Pancreas (tissue), 10 donors: ENCODE results near the gene CXXC1. TPM values are rescaled to one million over a fixed set of nuclear protein-coding genes. Genes with fewer than 3 reads are reported as not detected.
"Not testable (repeated sequence)": the region's sequence is repeated elsewhere in the genome, so short reads cannot be mapped to it uniquely, and the experiment has no call there.

Experiments
- ATAC-seq, 4 donors: fragments of 200-7000 bp; cut with Tn5 transposase; one replicate each; pipeline versions ENCODE4 v1.8.0 to v1.9.1; 2020; ENCODE audit warnings: mild to moderate bottlenecking in 4 of 4, moderate library complexity in 4 of 4
- DNase-seq, 6 donors: peaks; one replicate each; pipeline ENCODE4 v3.0.0-alpha.2; 2020
- FAIRE-seq: peaks from 2 replicates; lab custom pipeline; 2012; peaks lifted over from hg19 to GRCh38; lab: Jason Lieb, UNC
- H3K27ac ChIP-seq, 4 donors: fragments of 200-600 bp; sonication (generic); 1 replicate in 3 of 4; 2 replicates in 1 of 4; pipeline versions ENCODE4 v1.5.0 to v1.8.0; 2020
- H3K27me3 ChIP-seq, 4 donors: fragments of 200-600 bp; one replicate each; pipeline ENCODE4 v1.8.0; 2021
- H3K36me3 ChIP-seq, 3 donors: fragments of 200-600 bp; sonication (generic) in 1 of 3; one replicate each; pipeline versions ENCODE4 v1.5.0 to v1.8.0; 2020 to 2021
- H3K4me1 ChIP-seq, 3 donors: fragments of 200-600 bp; one replicate each; pipeline ENCODE4 v1.8.0; 2021
- H3K4me3 ChIP-seq, 4 donors: fragments of 200-600 bp; sonication (generic) in 2 of 4; one replicate each; pipeline versions ENCODE4 v1.5.0 to v1.8.0; 2020 to 2021
- H3K9me3 ChIP-seq, 4 donors: fragments of 200-600 bp; one replicate each; pipeline ENCODE4 v1.8.0; 2021
- CTCF ChIP-seq, 4 donors: fragments of 200-600 bp; sonication (generic) in 3 of 4; IDR thresholded peaks; one replicate each; pipeline versions ENCODE4 v1.5.0 to v1.8.0; 2021; ENCODE audit warnings: antibody characterized with exemption in 4 of 4
- WGBS, 2 donors: extraction: QIAGEN DNeasy Blood & Tissue Kit; methylation state at CpG; one replicate each; pipeline ENCODE4 v1.1.7; 2013; 5-methylcytosine and 5-hydroxymethylcytosine counted together
- intact Hi-C, 3 donors: fragments of 100-400 bp; cut with DNase I; formaldehyde crosslinking; loops; one replicate each; pipeline versions ENCODE4 v1.11.1 to v1.14.2; 2022
- polyA plus RNA-seq, 2 donors: library from polyadenylated mRNA; stranded (reverse); fragments of 200-250 nt; gene quantifications; one replicate each; pipeline ENCODE4 v1.2.3, GENCODE V29; 2013
- total RNA-seq, 6 donors: library from RNA; stranded (reverse); fragmentation: NEBNext Ultra II Directional in 4 of 6; extraction: Animal tissue kit (Norgen Biotek cat#: 25700) in 4 of 6; gene quantifications; one replicate each; pipeline versions ENCODE4 v1.2.1 to v1.2.4, GENCODE V29; 2021 to 2023
- donor health status: healthy with polysubstance abuse.
- donor health status: DM: no; HTN: no; CAD: no; lungs with moderate emphysema.
- donor health status: DM: no; HTN: no; CAD: no.
- donor health status: control.
- donor health status: control.
- donor health status: Bipolar disorder and iron deficiency.
- donor health status: DM: yes; HTN: yes; CAD: no.
- donor health status: DM: no; HTN: no; CAD: no.
- donor health status: DM: no; HTN: no; CAD: no.
- donor health status: DM: yes; HTN: yes; CAD: no.

The CXXC1 gene
- total and polyA plus RNA-seq, 8 donors, result 39.6 to 245 (median 62.1) TPM

GRCh38 chr18:50289108-50289443, 1.6 kb upstream of the CXXC1 start:
- Histone ChIP-seq H3K27ac (no peak overlapping the region), H3K36me3 (no peaks in the 10 kb centered on the region), H3K9me3 (no peaks in the 10 kb centered on the region), H3K4me1 (peaks cover 0 to 15% (median 4%) of the 10 kb centered on the region in 3 donors), H3K4me3 (no peak overlapping the region), H3K27me3 (no peaks in the 10 kb centered on the region)
- DNase-seq (no peak), FAIRE-seq (no peak), ATAC-seq (no peak)
- TF ChIP-seq CTCF (IDR thresholded peaks at IDR 0.05), result no peak
- 89 to 94% methylated on average over 4 of the region's 4 CpGs for WGBS, 2 donors
- intact Hi-C loops, result no loop called here

- WGBS, 2 donors, result 72% methylated on average over 21 of the region's 21 CpGs
- ATAC-seq, H3K36me3 ChIP-seq, H3K27me3 ChIP-seq, intact Hi-C loops, H3K9me3 ChIP-seq: not testable (repeated sequence)
- H3K4me3 ChIP-seq, result peak overlapping the region; percentile 13 to 81 (median 60)
- H3K4me1 ChIP-seq, result peaks cover 0 to 13% (median 4%) of the 10 kb centered on the region in 3 donors
- FAIRE-seq (peak; percentile 97), DNase-seq (peak in 2 of 6 donors; percentile 32 to 48)
- peak overlapping the region; percentile 80 to 92 (median 83) for H3K27ac ChIP-seq
Observed at GRCh38 chr18:50288348-50289107, 1.0 kb upstream of the CXXC1 start.

- no peak for TF ChIP-seq CTCF (IDR thresholded peaks at IDR 0.05)
- H3K4me1 ChIP-seq, result peaks cover 0 to 5% (median 4%) of the 10 kb centered on the region in 3 donors
- peak overlapping the region; percentile 43 to 81 (median 75) for H3K4me3 ChIP-seq
- ATAC-seq (peak; percentile 3 to 5 (median 4)), DNase-seq (peak in 3 of 6 donors; percentile 58 to 70 (median 58)), FAIRE-seq (no peak)
- no peaks in the 10 kb centered on the region for H3K9me3 ChIP-seq
- H3K27me3 ChIP-seq, result no peaks in the 10 kb centered on the region
- 1% methylated on average over 27 of the region's 27 CpGs for WGBS, 2 donors
- H3K27ac ChIP-seq, result peak overlapping the region; percentile 80 to 92 (median 83)
- intact Hi-C loops, result no loop called here
- peaks cover 0 to 5% (median 0%) of the 10 kb centered on the region in 3 donors for H3K36me3 ChIP-seq
Observed at GRCh38 chr18:50287028-50287440, 458 bp downstream of the CXXC1 start.

GRCh38 chr18:50286391-50287027, 983 bp downstream of the CXXC1 start:
- Histone ChIP-seq H3K36me3 (peaks cover 0 to 5% (median 0%) of the 10 kb centered on the region in 3 donors), H3K27me3 (no peaks in the 10 kb centered on the region), H3K27ac (peak overlapping the region in 2 of 4 donors; percentile 82 to 92), H3K4me1 (peaks cover 0 to 7% (median 4%) of the 10 kb centered on the region in 3 donors), H3K9me3 (no peaks in the 10 kb centered on the region), H3K4me3 (peak overlapping the region; percentile 43 to 81 (median 75))
- no peak for TF ChIP-seq CTCF (IDR thresholded peaks at IDR 0.05)
- no peak for ATAC-seq
- intact Hi-C loops, result no loop called here
- WGBS, 2 donors, result 17 to 26% methylated on average over 23 of the region's 23 CpGs
- no peak for FAIRE-seq
- peak in 3 of 6 donors; percentile 31 to 72 (median 45) for DNase-seq

- intact Hi-C loops, result no loop called here
Observed at GRCh38 chr18:50285631-50286321, 1.7 kb downstream of the CXXC1 start.

More at GRCh38 chr18:50285631-50286321, 1.7 kb downstream of the CXXC1 start:
- Histone ChIP-seq H3K27me3 (no peaks in the 10 kb centered on the region), H3K4me3 (peak overlapping the region in 1 of 4 donors; percentile 81), H3K36me3 (peaks cover 0 to 5% (median 0%) of the 10 kb centered on the region in 3 donors), H3K27ac (no peak overlapping the region), H3K4me1 (peaks cover 0 to 7% (median 4%) of the 10 kb centered on the region in 3 donors), H3K9me3 (no peaks in the 10 kb centered on the region)
- ATAC-seq (no peak), DNase-seq (peak in 2 of 6 donors; percentile 22 to 71), FAIRE-seq (no peak)
- no peak for TF ChIP-seq CTCF (IDR thresholded peaks at IDR 0.05)
- 95% methylated on average over 24 of the region's 24 CpGs for WGBS, 2 donors
